Activated B cell treated with CpG ODN at 0.5 μM for 24 hours (primary cell): ENCODE results near the gene LPIN1. TPM values are rescaled to one million over a fixed set of nuclear protein-coding genes. Genes with fewer than 3 reads are reported as not detected.

Source experiments
- ATAC-seq: fragments of 200-7000 bp; cut with Tn5 transposase; one replicate; pipeline ENCODE4 v1.10.0; 2021; ENCODE audit warnings: low read depth, mild to moderate bottlenecking, moderate library complexity
- CTCF ChIA-PET: fragments of 350-600 bp; sonication (Branson Sonifier 250); formaldehyde crosslinking; loops from one replicate; lab custom pipeline; 2021; ENCODE audit warnings: antibody characterized with exemption; lab: Charles Lee
- POLR2A ChIA-PET: fragments of 350-600 bp; sonication (Branson Sonifier 250); formaldehyde crosslinking; loops from one replicate; lab custom pipeline; 2021; ENCODE audit warnings: antibody characterized with exemption; lab: Charles Lee
- DNase-seq: peaks from one replicate; pipeline ENCODE4 v3.0.0; 2022
- H3K27ac Mint-ChIP-seq: one replicate; pipeline ENCODE4 v1.8.0; 2020; ENCODE audit warnings: mixed read lengths
- H3K27me3 Mint-ChIP-seq: one replicate; pipeline ENCODE4 v1.8.0; 2021; ENCODE audit warnings: mixed read lengths
- H3K36me3 Mint-ChIP-seq: one replicate; pipeline ENCODE4 v1.8.0; 2021; ENCODE audit warnings: low read depth, mixed read lengths
- H3K4me1 Mint-ChIP-seq: one replicate; pipeline ENCODE4 v1.8.0; 2021; ENCODE audit warnings: mixed read lengths
- H3K4me3 Mint-ChIP-seq: one replicate; pipeline ENCODE4 v1.8.0; 2020; ENCODE audit warnings: mild to moderate bottlenecking, mixed read lengths
- H3K9me3 Mint-ChIP-seq: one replicate; pipeline ENCODE4 v1.8.0; 2020; ENCODE audit warnings: mixed read lengths
- intact Hi-C: fragments of 100-400 bp; cut with micrococcal nuclease; formaldehyde crosslinking; loops from one replicate; pipeline ENCODE4 v1.15.1; 2024
- total RNA-seq: library from RNA; stranded (reverse); gene quantifications from 2 replicates; pipeline ENCODE4 v1.2.3, GENCODE V29; 2022
- TF ChIP-seq, protein P1 (sequence below): fragments of 200-600 bp; IDR thresholded peaks from one replicate; pipeline ENCODE4 v1.8.0; 2022; ENCODE audit warnings: antibody characterized with exemption, mild to moderate bottlenecking

The LPIN1 gene
- total RNA-seq, 1 donor from 2014 or later: 74.3 TPM

DNA sequence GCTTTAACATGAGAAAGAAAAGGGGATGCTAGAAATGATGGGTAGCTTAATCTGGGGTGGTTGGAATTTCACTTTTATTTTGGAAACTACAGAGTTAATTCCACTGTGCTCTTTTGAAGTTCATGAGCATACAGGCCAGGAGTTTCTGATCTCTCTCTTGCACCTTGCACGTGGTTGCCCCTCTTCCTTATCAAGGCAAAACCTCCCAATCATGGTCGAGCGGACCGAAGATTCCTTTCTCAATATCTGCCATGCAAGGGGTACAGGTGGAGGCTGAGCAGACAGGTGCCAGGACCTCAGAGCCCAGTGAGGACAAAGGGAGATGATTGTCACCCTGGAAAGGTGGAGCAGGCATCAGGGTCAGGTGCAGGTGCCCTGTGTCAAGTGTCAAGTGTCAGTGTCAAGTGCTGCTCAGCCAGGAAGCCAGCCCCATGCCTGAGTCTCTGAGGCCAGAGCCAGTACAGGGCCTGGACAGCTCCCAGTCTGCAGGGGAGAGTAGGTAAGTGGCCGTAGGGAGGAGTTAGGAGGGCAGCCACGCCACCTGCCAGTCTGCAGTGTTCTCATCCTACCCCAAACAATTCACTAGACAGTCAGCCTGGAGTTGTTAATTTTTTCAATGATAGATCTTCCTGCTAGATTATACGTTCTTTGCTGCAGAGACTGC, 42.2 kb downstream of the LPIN1 start:
- Mint-ChIP-seq H3K36me3 (peaks cover 95% of the 10 kb centered on the region), H3K4me1 (no peaks in the 10 kb centered on the region), H3K4me3 (no peak overlapping the region), H3K27ac (no peak overlapping the region), H3K27me3 (no peaks in the 10 kb centered on the region), H3K9me3 (no peaks in the 10 kb centered on the region)
- POLR2A ChIA-PET: no interaction called here
- intact Hi-C loops: no loop called here
- TF ChIP-seq, protein P1, sequence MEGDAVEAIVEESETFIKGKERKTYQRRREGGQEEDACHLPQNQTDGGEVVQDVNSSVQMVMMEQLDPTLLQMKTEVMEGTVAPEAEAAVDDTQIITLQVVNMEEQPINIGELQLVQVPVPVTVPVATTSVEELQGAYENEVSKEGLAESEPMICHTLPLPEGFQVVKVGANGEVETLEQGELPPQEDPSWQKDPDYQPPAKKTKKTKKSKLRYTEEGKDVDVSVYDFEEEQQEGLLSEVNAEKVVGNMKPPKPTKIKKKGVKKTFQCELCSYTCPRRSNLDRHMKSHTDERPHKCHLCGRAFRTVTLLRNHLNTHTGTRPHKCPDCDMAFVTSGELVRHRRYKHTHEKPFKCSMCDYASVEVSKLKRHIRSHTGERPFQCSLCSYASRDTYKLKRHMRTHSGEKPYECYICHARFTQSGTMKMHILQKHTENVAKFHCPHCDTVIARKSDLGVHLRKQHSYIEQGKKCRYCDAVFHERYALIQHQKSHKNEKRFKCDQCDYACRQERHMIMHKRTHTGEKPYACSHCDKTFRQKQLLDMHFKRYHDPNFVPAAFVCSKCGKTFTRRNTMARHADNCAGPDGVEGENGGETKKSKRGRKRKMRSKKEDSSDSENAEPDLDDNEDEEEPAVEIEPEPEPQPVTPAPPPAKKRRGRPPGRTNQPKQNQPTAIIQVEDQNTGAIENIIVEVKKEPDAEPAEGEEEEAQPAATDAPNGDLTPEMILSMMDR: no peak
- CTCF ChIA-PET: no interaction called here
- ATAC-seq (no peak), DNase-seq (no peak)

DNA sequence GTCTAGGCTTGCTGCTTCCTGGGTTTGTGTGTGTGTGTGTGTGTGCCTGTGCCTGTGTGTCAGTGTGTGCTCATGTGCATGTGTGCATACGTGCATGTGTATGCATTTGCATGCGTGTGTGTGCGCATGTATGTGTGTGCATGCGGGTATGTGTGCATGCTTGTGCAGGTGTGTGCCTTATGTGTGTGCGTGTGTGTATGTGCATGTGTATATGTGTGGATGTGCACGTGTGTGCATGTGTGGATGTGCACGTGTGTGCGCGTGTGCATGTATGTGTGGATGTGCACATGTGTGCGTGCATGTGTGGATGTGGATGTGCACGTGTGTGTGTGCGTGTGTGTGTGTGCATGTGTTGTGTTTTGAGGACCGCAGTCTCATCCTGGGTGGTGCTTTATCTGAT, 42.8 kb downstream of the LPIN1 start:
- ChIA-PET POLR2A (no interaction called here), CTCF (no interaction called here)
- no peaks in the 10 kb centered on the region for H3K9me3 Mint-ChIP-seq
- intact Hi-C loops: no loop called here
- H3K4me3 Mint-ChIP-seq: no peak overlapping the region
- no peaks in the 10 kb centered on the region for H3K27me3 Mint-ChIP-seq
- H3K4me1 Mint-ChIP-seq: no peaks in the 10 kb centered on the region
- H3K27ac Mint-ChIP-seq: no peak overlapping the region
- TF ChIP-seq, protein P1: no peak
- DNase-seq (no peak), ATAC-seq (no peak)
- H3K36me3 Mint-ChIP-seq: peaks cover 97% of the 10 kb centered on the region

DNA sequence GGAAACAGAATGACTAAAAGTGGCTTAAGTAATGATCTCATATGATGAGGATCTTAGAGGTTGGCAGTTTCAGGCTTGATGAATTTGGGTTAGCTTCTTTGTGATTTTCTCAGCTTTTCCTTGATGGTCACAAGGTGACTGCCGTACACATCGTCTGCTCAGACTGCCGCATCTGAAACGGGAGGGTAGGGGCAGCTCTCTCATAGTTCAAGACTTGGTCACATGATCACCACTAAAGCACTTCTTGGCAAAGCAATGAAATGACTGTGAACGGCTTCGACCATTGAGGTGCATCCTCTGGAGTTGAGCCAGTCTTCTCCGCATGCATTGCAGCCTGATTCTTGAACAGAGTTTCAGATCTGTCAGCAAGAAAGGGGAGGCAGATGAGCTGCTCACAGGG, 43.8 kb downstream of the LPIN1 start:
- H3K36me3 Mint-ChIP-seq: peaks cover 97% of the 10 kb centered on the region
- no peaks in the 10 kb centered on the region for H3K27me3 Mint-ChIP-seq

DNA sequence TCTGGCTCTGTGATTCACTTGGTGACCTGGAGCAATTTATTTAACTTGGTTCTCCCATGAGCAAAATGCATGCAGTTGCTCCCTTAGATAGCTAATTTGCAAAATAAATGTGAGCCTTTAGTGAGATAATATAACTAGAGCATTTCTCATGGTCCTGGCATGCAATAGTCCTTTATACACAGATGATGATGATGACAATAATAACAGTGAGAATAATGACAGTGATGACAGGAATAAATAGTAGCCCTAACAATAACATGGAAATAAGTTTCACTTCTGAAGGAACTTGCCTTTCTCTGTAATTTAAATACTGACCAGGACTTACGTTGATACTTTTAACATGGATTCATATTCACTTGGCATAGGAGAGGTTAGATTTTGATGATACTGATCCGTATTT, 49.2 kb downstream of the LPIN1 start:
- TF ChIP-seq, protein P1: no peak
- H3K36me3 Mint-ChIP-seq: peaks cover 99% of the 10 kb centered on the region
- intact Hi-C loops: no loop called here
- H3K9me3 Mint-ChIP-seq: no peaks in the 10 kb centered on the region
- ChIA-PET CTCF (no interaction called here), POLR2A (no interaction called here)
- H3K27ac Mint-ChIP-seq: no peak overlapping the region
- DNase-seq (no peak), ATAC-seq (no peak)
- no peaks in the 10 kb centered on the region for H3K4me1 Mint-ChIP-seq
- no peak overlapping the region for H3K4me3 Mint-ChIP-seq
- H3K27me3 Mint-ChIP-seq: no peaks in the 10 kb centered on the region

More for the DNA sequence above, 43.8 kb downstream of the LPIN1 start:
- Mint-ChIP-seq H3K4me1 (no peaks in the 10 kb centered on the region), H3K4me3 (no peak overlapping the region), H3K9me3 (no peaks in the 10 kb centered on the region), H3K27ac (no peak overlapping the region)
- intact Hi-C loops: no loop called here
- DNase-seq (no peak), ATAC-seq (no peak)
- TF ChIP-seq, protein P1: no peak
- CTCF ChIA-PET: interaction anchor here (1.1 kb wide), 1 partner anchor 1217 kb away, joined by 6 read pairs; no protein-coding TSS in a partner anchor
- POLR2A ChIA-PET: no interaction called here

DNA sequence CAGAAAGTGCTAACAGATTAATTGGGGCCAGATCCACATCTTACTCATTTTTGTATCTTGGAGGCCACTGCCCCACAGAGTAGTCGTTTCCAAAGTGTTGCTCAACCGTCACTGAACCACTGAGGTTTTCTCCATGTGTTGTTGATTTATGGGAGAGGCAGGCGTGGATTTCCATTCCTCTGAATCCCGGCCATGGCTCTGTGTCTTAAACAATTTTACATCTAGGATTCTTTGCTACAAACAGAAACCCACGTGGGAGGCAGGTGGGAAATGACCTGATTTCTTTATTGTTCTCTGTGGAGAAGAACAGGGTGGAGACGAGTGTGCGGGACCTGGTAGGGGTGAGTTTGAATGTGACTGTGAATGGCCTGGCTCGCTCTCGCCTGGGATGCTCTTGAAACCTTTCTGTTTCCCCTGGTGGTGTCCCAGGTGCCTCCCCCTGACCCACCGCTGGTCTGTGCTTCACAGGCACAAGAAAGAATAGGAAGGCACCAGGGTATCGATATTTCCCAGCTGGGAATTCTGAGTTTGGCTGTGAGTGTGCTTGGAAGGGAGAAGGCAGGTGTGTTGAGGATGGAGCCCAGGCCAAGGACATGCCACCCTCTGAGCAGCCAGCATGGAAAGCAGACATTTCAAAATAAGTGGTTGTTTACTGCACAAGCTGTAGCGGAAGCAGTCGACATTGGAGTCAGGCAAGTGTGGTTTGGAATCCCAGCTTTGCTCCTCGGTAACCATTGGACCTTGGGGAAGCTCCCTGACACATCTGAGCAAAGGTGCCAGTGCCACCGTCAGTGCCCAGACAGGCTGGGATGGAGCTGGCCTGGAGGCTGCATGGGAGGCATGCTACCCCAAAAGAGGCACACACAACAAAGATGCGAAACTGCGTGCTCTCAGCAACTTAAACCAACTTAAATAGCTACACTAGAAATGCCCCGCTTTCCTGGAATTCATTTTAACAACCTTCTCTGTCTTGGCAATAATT, 50.0 kb downstream of the LPIN1 start:
- no peak overlapping the region for H3K27ac Mint-ChIP-seq
- CTCF ChIA-PET: no interaction called here
- TF ChIP-seq, protein P1: no peak
- H3K9me3 Mint-ChIP-seq: no peaks in the 10 kb centered on the region
- H3K4me3 Mint-ChIP-seq: no peak overlapping the region
- H3K4me1 Mint-ChIP-seq: no peaks in the 10 kb centered on the region
- POLR2A ChIA-PET: no interaction called here
- H3K36me3 Mint-ChIP-seq: peaks cover 99% of the 10 kb centered on the region
- DNase-seq (no peak), ATAC-seq (no peak)
- intact Hi-C loops: no loop called here
- H3K27me3 Mint-ChIP-seq: no peaks in the 10 kb centered on the region
